Nephron (organoid): ENCODE data around the gene NTPCR.

ENCODE experiments used
- H3K27ac Mint-ChIP-seq, 3 experiments: 2 replicates each; pipeline ENCODE4 v1.8.0; 2020; ENCODE audit warnings: mixed read lengths in 3 of 3, mild to moderate bottlenecking in 2 of 3, moderate library complexity in 1 of 3
- H3K27me3 Mint-ChIP-seq: 2 replicates; pipeline ENCODE4 v1.8.0; 2021; ENCODE audit warnings: low read depth, mild to moderate bottlenecking, moderate library complexity, mixed read lengths
- H3K36me3 Mint-ChIP-seq: 2 replicates; pipeline ENCODE4 v1.8.0; 2020; ENCODE audit warnings: low read depth, mixed read lengths
- H3K4me1 Mint-ChIP-seq: 2 replicates; pipeline ENCODE4 v1.8.0; 2020; ENCODE audit warnings: mixed read lengths
- H3K4me3 Mint-ChIP-seq, 3 experiments: 2 replicates each; pipeline ENCODE4 v1.8.0; 2020; ENCODE audit warnings: mild to moderate bottlenecking in 3 of 3, mixed read lengths in 3 of 3, moderate library complexity in 2 of 3
- H3K9me3 Mint-ChIP-seq: 2 replicates; pipeline ENCODE4 v1.8.0; 2020; ENCODE audit warnings: mixed read lengths
- CTCF ChIP-seq, 3 experiments: fragments of 200-600 bp; sonication (generic); IDR thresholded peaks; one replicate each; pipeline ENCODE4 v1.5.0; 2021; ENCODE audit warnings: antibody characterized with exemption in 3 of 3; ENCODE audit not compliant: unreplicated experiment in 3 of 3

NTPCR gene

DNA sequence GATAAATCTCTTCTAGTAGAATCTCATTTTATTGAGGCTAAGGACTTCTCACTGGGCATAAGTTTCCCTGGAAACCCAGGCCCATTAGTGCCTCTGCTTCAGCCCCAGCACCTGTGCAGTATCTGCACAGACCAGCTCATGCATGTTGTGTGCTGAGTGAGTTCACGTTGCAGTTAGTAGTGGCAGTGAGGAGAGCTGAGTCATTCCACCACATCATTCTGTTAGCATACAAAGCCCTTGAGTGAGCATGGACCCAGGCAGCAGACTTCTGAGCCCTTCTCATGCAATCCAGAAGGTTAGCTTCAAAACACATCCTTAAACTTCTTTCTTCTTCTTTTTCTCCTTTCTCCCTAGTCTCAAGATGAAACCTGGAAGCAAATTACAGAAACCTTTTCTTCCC, 45.8 kb upstream of the NTPCR start:
- H3K4me3 Mint-ChIP-seq, result no peak overlapping the region
- TF ChIP-seq CTCF (IDR thresholded peaks at IDR 0.05; ENCODE audit: unreplicated experiment in 3 of 3), result no peak
- peaks cover 37% of the 10 kb centered on the region for H3K4me1 Mint-ChIP-seq
- H3K9me3 Mint-ChIP-seq, result no peaks in the 10 kb centered on the region
- no peaks in the 10 kb centered on the region for H3K36me3 Mint-ChIP-seq
- H3K27me3 Mint-ChIP-seq, result peaks cover 11% of the 10 kb centered on the region
- peak overlapping the region in 1 of 3 experiments; percentile 9 for H3K27ac Mint-ChIP-seq

DNA sequence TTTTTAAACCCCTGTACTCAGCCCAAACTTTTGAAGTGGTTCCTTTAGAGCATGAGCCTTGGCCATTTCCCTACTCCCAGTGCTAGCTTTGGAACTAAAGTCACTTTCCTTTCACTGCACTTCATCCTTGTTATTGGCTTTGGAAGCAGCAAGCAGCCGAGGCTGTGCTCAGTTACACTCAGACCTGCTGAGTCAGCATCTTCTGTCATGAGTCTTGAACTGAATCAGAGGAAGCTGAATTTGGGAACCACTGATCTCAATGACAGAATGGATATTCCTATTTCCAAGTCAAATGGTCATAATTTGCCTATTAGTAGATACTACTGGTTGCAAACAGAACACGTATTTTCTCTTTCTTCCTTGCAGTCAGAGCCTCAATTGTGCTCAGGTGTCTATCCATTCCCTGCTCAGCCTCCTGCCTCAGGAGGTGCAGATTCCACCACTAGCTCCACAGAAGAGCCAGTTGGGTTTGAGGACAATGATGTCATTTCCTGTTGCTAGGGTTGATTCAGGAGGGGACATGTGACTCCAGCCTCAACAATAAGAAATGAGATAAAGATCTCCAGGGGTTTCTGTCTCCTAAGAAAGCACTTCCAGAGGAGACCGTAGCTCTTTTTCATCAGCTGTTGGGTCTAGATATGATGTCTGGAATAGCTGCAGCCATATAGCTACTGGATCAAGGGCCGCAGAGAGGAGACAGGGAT, 44.9 kb upstream of the NTPCR start:
- Mint-ChIP-seq H3K4me3 (no peak overlapping the region), H3K9me3 (no peaks in the 10 kb centered on the region), H3K4me1 (peaks cover 32% of the 10 kb centered on the region), H3K27ac (no peak overlapping the region), H3K27me3 (peaks cover 6% of the 10 kb centered on the region), H3K36me3 (no peaks in the 10 kb centered on the region)
- TF ChIP-seq CTCF (IDR thresholded peaks at IDR 0.05; ENCODE audit: unreplicated experiment in 3 of 3), result no peak

DNA sequence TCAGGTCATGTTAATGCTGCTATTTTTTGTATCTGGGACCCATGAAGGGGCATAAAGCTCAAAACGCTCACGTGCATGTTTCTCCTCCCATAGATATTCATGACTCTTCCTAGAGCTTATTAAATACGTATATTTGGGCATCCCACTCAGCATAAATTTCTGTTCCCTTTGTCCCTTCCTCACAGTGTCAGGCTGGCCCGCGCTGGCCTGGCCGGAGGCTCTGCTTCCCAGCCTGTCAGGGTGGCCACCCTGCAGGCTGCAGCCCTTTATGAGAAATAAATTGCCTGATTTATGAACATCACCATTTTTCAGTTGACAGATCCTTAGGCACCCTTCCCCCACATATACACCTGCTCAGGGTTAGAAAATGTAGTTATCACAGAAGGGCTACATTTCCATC, 44.0 kb upstream of the NTPCR start:
- H3K4me3 Mint-ChIP-seq, result no peak overlapping the region
- no peak for TF ChIP-seq CTCF (IDR thresholded peaks at IDR 0.05; ENCODE audit: unreplicated experiment in 3 of 3)
- peaks cover 22% of the 10 kb centered on the region for H3K4me1 Mint-ChIP-seq
- H3K9me3 Mint-ChIP-seq, result no peaks in the 10 kb centered on the region
- no peaks in the 10 kb centered on the region for H3K36me3 Mint-ChIP-seq
- H3K27ac Mint-ChIP-seq, result no peak overlapping the region
- peaks cover 4% of the 10 kb centered on the region for H3K27me3 Mint-ChIP-seq

DNA sequence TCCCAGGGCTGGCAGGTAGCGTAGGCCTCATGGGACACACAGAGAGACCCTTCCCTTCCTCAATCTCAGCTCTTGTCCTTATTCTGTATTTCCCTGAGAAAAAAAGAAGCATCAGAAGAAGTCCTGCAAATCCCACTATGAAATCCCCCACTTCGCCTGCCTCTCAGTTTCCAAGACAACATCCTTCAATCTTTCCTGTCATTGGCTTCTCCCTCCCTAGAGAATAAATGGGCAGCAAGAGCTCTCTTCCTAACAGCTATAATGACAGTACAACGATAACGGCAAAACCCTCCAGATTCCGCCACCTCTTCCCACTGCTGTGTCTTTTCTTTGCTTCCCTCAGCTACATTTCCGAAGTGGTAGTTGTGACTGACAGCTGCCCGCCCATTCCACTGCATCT, 41.6 kb upstream of the NTPCR start:
- H3K4me1 Mint-ChIP-seq, result peaks cover 9% of the 10 kb centered on the region
- peaks cover 4% of the 10 kb centered on the region for H3K27me3 Mint-ChIP-seq
- H3K4me3 Mint-ChIP-seq, result no peak overlapping the region

DNA sequence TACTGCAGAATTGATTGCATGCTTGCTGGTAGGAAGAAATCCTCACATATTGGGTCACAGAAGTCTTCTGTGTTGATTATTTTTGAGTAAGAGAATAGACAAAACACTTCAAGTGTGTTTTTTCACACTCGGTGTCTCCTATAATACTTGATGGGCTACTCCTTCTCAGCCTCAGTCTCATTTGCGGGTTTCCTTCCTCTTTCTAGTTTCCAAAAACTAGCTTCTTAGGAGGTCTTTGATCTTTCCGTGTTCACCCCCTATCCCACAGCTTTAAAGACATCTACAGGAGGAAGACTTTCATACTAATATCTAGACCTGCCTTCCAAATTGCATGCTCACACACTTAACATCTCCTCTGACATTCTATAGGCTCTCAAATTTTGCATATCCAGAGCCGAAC, 40.7 kb upstream of the NTPCR start:
- no peaks in the 10 kb centered on the region for H3K36me3 Mint-ChIP-seq
- TF ChIP-seq CTCF (IDR thresholded peaks at IDR 0.05; ENCODE audit: unreplicated experiment in 3 of 3), result no peak
- no peaks in the 10 kb centered on the region for H3K9me3 Mint-ChIP-seq
- no peak overlapping the region for H3K4me3 Mint-ChIP-seq
- H3K4me1 Mint-ChIP-seq, result peaks cover 5% of the 10 kb centered on the region
- peaks cover 4% of the 10 kb centered on the region for H3K27me3 Mint-ChIP-seq
- no peak overlapping the region for H3K27ac Mint-ChIP-seq

More for the DNA sequence above, 41.6 kb upstream of the NTPCR start:
- H3K9me3 Mint-ChIP-seq, result no peaks in the 10 kb centered on the region
- H3K36me3 Mint-ChIP-seq, result no peaks in the 10 kb centered on the region
- TF ChIP-seq CTCF (IDR thresholded peaks at IDR 0.05; ENCODE audit: unreplicated experiment in 3 of 3), result no peak
- H3K27ac Mint-ChIP-seq, result no peak overlapping the region

GRCh38 chr1:232911027-232911599, 39.3 kb upstream of the NTPCR start:
- Mint-ChIP-seq H3K27ac (no peak overlapping the region), H3K36me3 (no peaks in the 10 kb centered on the region), H3K4me3 (no peak overlapping the region), H3K9me3 (no peaks in the 10 kb centered on the region), H3K4me1 (no peaks in the 10 kb centered on the region), H3K27me3 (peaks cover 8% of the 10 kb centered on the region)
- no peak for TF ChIP-seq CTCF (IDR thresholded peaks at IDR 0.05; ENCODE audit: unreplicated experiment in 3 of 3)
